Bronchial epithelial cell (primary cell): ENCODE measurements around the gene DENND1A. TPM values are rescaled to one million over a fixed set of nuclear protein-coding genes. Genes with fewer than 3 reads are reported as not detected.

Experiments used
- DNase-seq: peaks from one replicate; pipeline ENCODE4 v3.0.0-alpha.2; 2010; ENCODE audit warnings: low read depth
- FAIRE-seq: peaks from 2 replicates; lab custom pipeline; 2011; peaks lifted over from hg19 to GRCh38; lab: Jason Lieb, UNC
- H3K27me3 ChIP-seq: 2 replicates; pipeline ENCODE4 v1.5.1; 2011; ENCODE audit warnings: low read length; ENCODE audit not compliant: control insufficient read depth, insufficient read depth
- H3K36me3 ChIP-seq: 2 replicates; pipeline ENCODE4 v1.5.1; 2011; ENCODE audit warnings: low read length; ENCODE audit not compliant: control insufficient read depth, insufficient read depth
- H3K4me3 ChIP-seq: 2 replicates; pipeline ENCODE4 v1.5.1; 2011; ENCODE audit warnings: mild to moderate bottlenecking, low read depth, low read length, control low read depth
- total RNA-seq: library from RNA; depleted of rRNA; stranded (reverse); fragments of >200 nt; gene quantifications from 2 replicates; pipeline ENCODE4 v1.2.1, GENCODE V29; 2014
- TF ChIP-seq, protein P1 (sequence below): IDR thresholded peaks from 2 replicates; pipeline ENCODE4 v1.5.1; 2011; ENCODE audit warnings: mild to moderate bottlenecking, moderate library complexity, low read length, control low read depth, inconsistent platforms; ENCODE audit not compliant: insufficient read depth, severe bottlenecking

The DENND1A gene
- total RNA-seq, 1 donor from 2014 or later: 6.1 TPM

DNA sequence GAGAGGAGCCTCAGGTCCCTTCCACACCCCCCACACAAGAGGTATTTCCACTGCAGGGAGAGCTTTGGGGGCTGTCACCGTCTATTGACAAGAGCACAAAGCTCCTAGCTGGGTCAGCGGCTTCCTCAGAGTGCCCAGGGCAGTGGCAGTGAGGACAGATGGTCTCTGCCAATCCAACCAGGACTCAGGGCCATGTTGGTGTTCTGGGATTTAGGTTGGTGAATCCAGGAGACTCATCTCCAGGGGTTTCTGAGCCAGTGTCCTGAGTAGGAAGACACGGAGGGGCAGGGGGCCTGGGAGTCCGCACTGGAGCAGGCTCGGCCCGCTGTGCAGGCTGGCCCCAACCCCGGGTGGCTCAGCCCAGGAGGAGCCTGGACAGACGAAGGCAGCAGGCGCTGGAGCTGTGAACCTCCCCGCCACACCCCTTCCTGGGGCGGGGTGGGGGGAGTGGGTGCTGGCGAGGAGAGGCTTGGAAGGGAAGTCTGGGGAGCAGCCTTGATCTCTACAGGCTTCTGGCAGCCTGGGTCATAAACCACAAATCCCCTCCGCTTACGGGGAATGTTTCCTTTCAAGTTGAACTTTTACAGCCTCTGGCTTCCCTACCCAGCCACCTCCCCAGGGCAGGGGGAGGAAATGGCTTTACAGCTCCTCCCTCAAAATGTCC is 554.3 kb downstream of the DENND1A start:
- TF ChIP-seq, protein P1, sequence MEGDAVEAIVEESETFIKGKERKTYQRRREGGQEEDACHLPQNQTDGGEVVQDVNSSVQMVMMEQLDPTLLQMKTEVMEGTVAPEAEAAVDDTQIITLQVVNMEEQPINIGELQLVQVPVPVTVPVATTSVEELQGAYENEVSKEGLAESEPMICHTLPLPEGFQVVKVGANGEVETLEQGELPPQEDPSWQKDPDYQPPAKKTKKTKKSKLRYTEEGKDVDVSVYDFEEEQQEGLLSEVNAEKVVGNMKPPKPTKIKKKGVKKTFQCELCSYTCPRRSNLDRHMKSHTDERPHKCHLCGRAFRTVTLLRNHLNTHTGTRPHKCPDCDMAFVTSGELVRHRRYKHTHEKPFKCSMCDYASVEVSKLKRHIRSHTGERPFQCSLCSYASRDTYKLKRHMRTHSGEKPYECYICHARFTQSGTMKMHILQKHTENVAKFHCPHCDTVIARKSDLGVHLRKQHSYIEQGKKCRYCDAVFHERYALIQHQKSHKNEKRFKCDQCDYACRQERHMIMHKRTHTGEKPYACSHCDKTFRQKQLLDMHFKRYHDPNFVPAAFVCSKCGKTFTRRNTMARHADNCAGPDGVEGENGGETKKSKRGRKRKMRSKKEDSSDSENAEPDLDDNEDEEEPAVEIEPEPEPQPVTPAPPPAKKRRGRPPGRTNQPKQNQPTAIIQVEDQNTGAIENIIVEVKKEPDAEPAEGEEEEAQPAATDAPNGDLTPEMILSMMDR: no peak
- FAIRE-seq: no peak
- Histone ChIP-seq H3K36me3 (no peaks in the 10 kb centered on the region), H3K4me3 (no peak overlapping the region), H3K27me3 (peaks cover 32% of the 10 kb centered on the region)
- DNase-seq: no peak

DNA sequence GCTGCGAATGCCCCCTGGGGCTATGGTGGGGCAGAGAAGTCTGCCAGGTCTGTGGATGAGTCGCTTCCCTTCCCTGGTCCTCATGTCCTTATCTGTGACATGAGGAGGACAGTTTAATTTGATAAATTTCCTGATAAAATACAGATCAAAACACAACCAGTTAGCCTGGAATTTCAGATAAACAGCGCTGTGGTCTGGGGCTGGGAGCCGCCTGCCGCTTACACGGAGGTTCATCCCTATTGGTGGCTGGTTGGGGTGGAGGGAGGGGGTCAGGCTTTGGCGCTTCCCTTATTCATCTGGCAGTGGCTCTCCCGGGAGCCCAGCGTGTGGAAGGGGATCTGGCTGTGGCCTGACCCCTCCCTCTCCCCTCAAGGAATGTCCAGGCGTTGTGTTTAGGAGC is 556.0 kb downstream of the DENND1A start:
- H3K4me3 ChIP-seq: no peak overlapping the region
- TF ChIP-seq, protein P1: no peak
- no peak for FAIRE-seq
- no peak for DNase-seq
- H3K36me3 ChIP-seq: no peaks in the 10 kb centered on the region
- peaks cover 32% of the 10 kb centered on the region for H3K27me3 ChIP-seq

DNA sequence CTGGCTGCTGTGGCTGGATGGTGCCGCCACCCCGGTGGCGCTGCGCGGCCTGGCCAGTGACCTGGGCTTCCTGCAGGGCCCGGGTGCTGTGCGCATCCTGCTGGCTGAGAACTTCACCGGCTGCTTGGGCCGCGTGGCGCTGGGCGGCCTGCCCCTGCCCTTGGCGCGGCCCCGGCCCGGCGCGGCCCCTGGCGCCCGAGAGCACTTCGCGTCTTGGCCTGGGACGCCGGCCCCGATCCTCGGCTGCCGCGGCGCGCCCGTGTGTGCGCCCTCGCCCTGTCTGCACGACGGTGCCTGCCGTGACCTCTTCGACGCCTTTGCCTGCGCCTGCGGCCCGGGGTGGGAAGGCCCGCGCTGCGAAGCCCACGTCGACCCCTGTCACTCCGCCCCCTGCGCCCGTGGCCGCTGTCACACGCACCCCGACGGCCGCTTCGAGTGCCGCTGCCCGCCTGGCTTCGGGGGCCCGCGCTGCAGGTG is 556.4 kb downstream of the DENND1A start:
- TF ChIP-seq, protein P1: no peak

DNA sequence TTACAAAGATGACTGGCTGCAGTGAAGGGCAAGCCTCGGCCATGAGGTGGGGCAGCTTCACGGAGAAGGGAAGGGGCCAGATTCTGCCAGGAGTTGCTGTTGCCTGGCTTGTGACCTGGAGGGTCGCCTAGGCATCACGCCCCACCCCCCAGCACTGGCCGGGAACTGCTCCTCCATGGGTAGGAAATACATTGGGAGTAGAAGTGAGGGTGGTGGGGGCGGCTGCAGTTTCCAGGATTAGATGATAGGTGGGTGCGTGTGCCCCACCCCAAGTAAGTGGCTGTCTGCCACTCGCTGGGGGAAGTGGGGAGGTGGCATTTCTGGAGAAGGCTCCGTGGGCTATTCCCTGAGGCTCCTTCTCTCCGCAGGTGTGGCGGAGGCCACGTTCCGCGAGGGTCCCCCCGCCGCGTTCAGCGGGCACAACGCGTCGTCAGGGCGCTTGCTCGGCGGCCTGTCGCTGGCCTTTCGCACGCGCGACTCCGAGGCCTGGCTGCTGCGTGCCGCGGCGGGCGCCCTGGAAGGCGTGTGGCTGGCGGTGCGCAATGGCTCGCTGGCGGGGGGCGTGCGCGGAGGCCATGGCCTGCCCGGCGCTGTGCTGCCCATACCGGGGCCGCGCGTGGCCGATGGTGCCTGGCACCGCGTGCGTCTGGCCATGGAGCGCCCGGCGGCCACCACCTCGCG is 557.0 kb downstream of the DENND1A start:
- no peak for DNase-seq
- H3K4me3 ChIP-seq: no peak overlapping the region
- FAIRE-seq: no peak
- no peaks in the 10 kb centered on the region for H3K36me3 ChIP-seq
- TF ChIP-seq, protein P1: no peak
- peaks cover 32% of the 10 kb centered on the region for H3K27me3 ChIP-seq

More for the DNA sequence above, 556.4 kb downstream of the DENND1A start:
- FAIRE-seq (no peak), DNase-seq (no peak)
- H3K36me3 ChIP-seq: no peaks in the 10 kb centered on the region
- no peak overlapping the region for H3K4me3 ChIP-seq
- H3K27me3 ChIP-seq: peaks cover 32% of the 10 kb centered on the region

DNA sequence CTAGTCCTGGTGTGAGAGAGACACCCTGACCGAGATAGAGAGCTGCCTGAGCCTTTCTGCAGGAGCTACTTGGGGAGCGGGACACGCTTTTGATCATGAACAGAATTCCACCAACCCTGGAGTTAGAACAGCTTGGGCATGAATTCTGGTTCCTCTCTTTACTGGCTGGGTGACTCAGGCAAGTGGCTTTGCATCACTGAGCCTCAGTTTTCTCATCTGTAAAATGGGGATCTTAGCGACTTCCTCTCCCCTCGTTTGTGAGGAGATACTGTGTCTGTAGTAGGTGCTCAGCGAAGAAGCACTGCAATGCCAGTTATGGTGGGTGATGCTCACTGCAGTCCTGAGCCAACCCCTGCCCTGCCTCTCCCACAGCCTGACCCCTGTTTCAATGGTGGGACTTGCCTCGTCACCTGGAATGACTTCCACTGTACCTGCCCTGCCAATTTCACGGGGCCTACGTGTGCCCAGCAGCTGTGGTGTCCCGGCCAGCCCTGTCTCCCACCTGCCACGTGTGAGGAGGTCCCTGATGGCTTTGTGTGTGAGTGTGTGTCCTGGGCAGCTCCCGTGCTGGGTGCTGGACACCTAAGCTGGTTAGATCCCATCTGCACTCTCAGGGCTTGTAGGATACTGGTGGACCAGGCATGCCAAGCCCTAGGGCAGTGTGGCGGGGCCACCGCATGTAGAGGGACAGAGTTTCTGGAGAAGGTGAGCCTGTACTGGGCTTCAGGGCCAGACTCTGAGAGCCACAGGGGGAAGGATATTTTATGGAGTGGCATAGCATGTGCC is 557.9 kb downstream of the DENND1A start:
- Histone ChIP-seq H3K27me3 (peaks cover 32% of the 10 kb centered on the region), H3K36me3 (no peaks in the 10 kb centered on the region), H3K4me3 (no peak overlapping the region)
- TF ChIP-seq, protein P1: no peak
- no peak for DNase-seq
- FAIRE-seq: no peak
